ENCODE data around the gene CDH4. TPM values are rescaled to one million over a fixed set of nuclear protein-coding genes. Genes with fewer than 3 reads are reported as not detected.

The CDH4 gene
- total RNA-seq, 2 donors from 2014 or later = 0.08 to 0.09 TPM

GRCh38 chr20:61805781-61806180, 553.7 kb downstream of the CDH4 start:
- H3K36me3 Mint-ChIP-seq = no peaks in the 10 kb centered on the region
- no peak for DNase-seq (ENCODE audit: low spot score in 2 of 2)
- H3K27ac Mint-ChIP-seq = no peak overlapping the region

GRCh38 chr20:61806314-61806713, 554.3 kb downstream of the CDH4 start:
- no peaks in the 10 kb centered on the region for H3K36me3 Mint-ChIP-seq
- DNase-seq (ENCODE audit: low spot score in 2 of 2) (no peak), ATAC-seq (no peak)
- H3K9me3 Mint-ChIP-seq = no peaks in the 10 kb centered on the region
- no peak overlapping the region for H3K27ac Mint-ChIP-seq

More at GRCh38 chr20:61805781-61806180, 553.7 kb downstream of the CDH4 start:
- H3K9me3 Mint-ChIP-seq = no peaks in the 10 kb centered on the region
- no peak for ATAC-seq

- no peaks in the 10 kb centered on the region for H3K9me3 Mint-ChIP-seq
- no peaks in the 10 kb centered on the region for H3K36me3 Mint-ChIP-seq
- DNase-seq (ENCODE audit: low spot score in 2 of 2) (no peak), ATAC-seq (no peak)
- no peak overlapping the region for H3K27ac Mint-ChIP-seq
Measured at GRCh38 chr20:61806995-61807394, 554.9 kb downstream of the CDH4 start.

GRCh38 chr20:61807471-61808160, 555.6 kb downstream of the CDH4 start:
- no peaks in the 10 kb centered on the region for H3K9me3 Mint-ChIP-seq
- no peaks in the 10 kb centered on the region for H3K36me3 Mint-ChIP-seq
- ATAC-seq = no peak
- no peak for DNase-seq (ENCODE audit: low spot score in 2 of 2)
- H3K27ac Mint-ChIP-seq = no peak overlapping the region

GRCh38 chr20:61808447-61808846, 556.4 kb downstream of the CDH4 start:
- Mint-ChIP-seq H3K9me3 (no peaks in the 10 kb centered on the region), H3K27ac (no peak overlapping the region), H3K36me3 (no peaks in the 10 kb centered on the region)
- ATAC-seq (no peak), DNase-seq (ENCODE audit: low spot score in 2 of 2) (no peak)

GRCh38 chr20:61809006-61809770, 557.1 kb downstream of the CDH4 start:
- DNase-seq (ENCODE audit: low spot score in 2 of 2) = no peak

GRCh38 chr20:61810066-61810737, 558.1 kb downstream of the CDH4 start:
- Mint-ChIP-seq H3K9me3 (no peaks in the 10 kb centered on the region), H3K27ac (no peak overlapping the region), H3K36me3 (no peaks in the 10 kb centered on the region)
- ATAC-seq (no peak), DNase-seq (ENCODE audit: low spot score in 2 of 2) (no peak)

More at GRCh38 chr20:61809006-61809770, 557.1 kb downstream of the CDH4 start:
- no peak for ATAC-seq
- H3K27ac Mint-ChIP-seq = no peak overlapping the region
- H3K36me3 Mint-ChIP-seq = no peaks in the 10 kb centered on the region
- no peaks in the 10 kb centered on the region for H3K9me3 Mint-ChIP-seq

GRCh38 chr20:61810738-61811135, 558.7 kb downstream of the CDH4 start:
- Mint-ChIP-seq H3K27ac (no peak overlapping the region), H3K36me3 (no peaks in the 10 kb centered on the region), H3K9me3 (no peaks in the 10 kb centered on the region)
- DNase-seq (ENCODE audit: low spot score in 2 of 2) = no peak
- no peak for ATAC-seq

GRCh38 chr20:61811166-61811565, 559.1 kb downstream of the CDH4 start:
- DNase-seq (ENCODE audit: low spot score in 2 of 2) (no peak), ATAC-seq (no peak)
- H3K9me3 Mint-ChIP-seq = no peaks in the 10 kb centered on the region
- no peaks in the 10 kb centered on the region for H3K36me3 Mint-ChIP-seq
- H3K27ac Mint-ChIP-seq = no peak overlapping the region

GRCh38 chr20:61812121-61812844, 560.2 kb downstream of the CDH4 start:
- DNase-seq (ENCODE audit: low spot score in 2 of 2) (no peak), ATAC-seq (no peak)
- Mint-ChIP-seq H3K9me3 (no peaks in the 10 kb centered on the region), H3K27ac (no peak overlapping the region), H3K36me3 (no peaks in the 10 kb centered on the region)

GRCh38 chr20:61812845-61813485, 560.9 kb downstream of the CDH4 start:
- DNase-seq (ENCODE audit: low spot score in 2 of 2) (no peak), ATAC-seq (no peak)
- H3K36me3 Mint-ChIP-seq = no peaks in the 10 kb centered on the region
- no peaks in the 10 kb centered on the region for H3K9me3 Mint-ChIP-seq
- no peak overlapping the region for H3K27ac Mint-ChIP-seq

GRCh38 chr20:61813791-61814190, 561.7 kb downstream of the CDH4 start:
- no peaks in the 10 kb centered on the region for H3K36me3 Mint-ChIP-seq
- DNase-seq (ENCODE audit: low spot score in 2 of 2) (no peak), ATAC-seq (no peak)
- no peak overlapping the region for H3K27ac Mint-ChIP-seq
- no peaks in the 10 kb centered on the region for H3K9me3 Mint-ChIP-seq

GRCh38 chr20:61814244-61814643, 562.2 kb downstream of the CDH4 start:
- Mint-ChIP-seq H3K27ac (no peak overlapping the region), H3K9me3 (no peaks in the 10 kb centered on the region), H3K36me3 (no peaks in the 10 kb centered on the region)
- ATAC-seq (no peak), DNase-seq (ENCODE audit: low spot score in 2 of 2) (no peak)

- no peaks in the 10 kb centered on the region for H3K36me3 Mint-ChIP-seq
- ATAC-seq (no peak), DNase-seq (ENCODE audit: low spot score in 2 of 2) (no peak)
- no peak overlapping the region for H3K27ac Mint-ChIP-seq
- H3K9me3 Mint-ChIP-seq = no peaks in the 10 kb centered on the region
Measured at GRCh38 chr20:61814726-61815125, 562.7 kb downstream of the CDH4 start.

GRCh38 chr20:61815176-61815575, 563.1 kb downstream of the CDH4 start:
- Mint-ChIP-seq H3K9me3 (no peaks in the 10 kb centered on the region), H3K36me3 (no peaks in the 10 kb centered on the region), H3K27ac (no peak overlapping the region)
- no peak for DNase-seq (ENCODE audit: low spot score in 2 of 2)
- no peak for ATAC-seq

- ATAC-seq = no peak
Measured at GRCh38 chr20:61815678-61816077, 563.6 kb downstream of the CDH4 start.

More at GRCh38 chr20:61815678-61816077, 563.6 kb downstream of the CDH4 start:
- no peak for DNase-seq (ENCODE audit: low spot score in 2 of 2)
- no peaks in the 10 kb centered on the region for H3K36me3 Mint-ChIP-seq
- H3K9me3 Mint-ChIP-seq = no peaks in the 10 kb centered on the region
- H3K27ac Mint-ChIP-seq = no peak overlapping the region
